Measurements from ENCODE around the gene CLDN11.

Gene CLDN11

GRCh38 chr3:170418422-170419398, at the start of gene CLDN11:
TSS of gene CLDN11 (plus strand) at chr3:170418868. CDS start at chr3:170419067, 199 bp downstream.
- Histone ChIP-seq H3K9ac (no peak within 1 kb of the TSS), H3K4me3 (ENCODE audit: low read depth, low read length) (peak within 1 kb of the TSS; percentile 36), H3K36me3 (ENCODE audit: control insufficient read depth, insufficient read depth, low read length) (no peaks in the 10 kb centered on the region), H3K4me1 (peaks cover 4% of the 10 kb centered on the region), H2AFZ (peak within 1 kb of the TSS; percentile 75), H3K9me3 (ENCODE audit: control insufficient read depth, low read length) (no peaks in the 10 kb centered on the region), H3K79me2 (no peaks in the 10 kb centered on the region), H3K4me2 (ENCODE audit: low read length) (peak within 1 kb of the TSS; percentile 73), H3K27me3 (ENCODE audit: control insufficient read depth, insufficient read depth, low read length) (no peaks in the 10 kb centered on the region), H3K27ac (no peak within 1 kb of the TSS)
- TF ChIP-seq, protein P1, sequence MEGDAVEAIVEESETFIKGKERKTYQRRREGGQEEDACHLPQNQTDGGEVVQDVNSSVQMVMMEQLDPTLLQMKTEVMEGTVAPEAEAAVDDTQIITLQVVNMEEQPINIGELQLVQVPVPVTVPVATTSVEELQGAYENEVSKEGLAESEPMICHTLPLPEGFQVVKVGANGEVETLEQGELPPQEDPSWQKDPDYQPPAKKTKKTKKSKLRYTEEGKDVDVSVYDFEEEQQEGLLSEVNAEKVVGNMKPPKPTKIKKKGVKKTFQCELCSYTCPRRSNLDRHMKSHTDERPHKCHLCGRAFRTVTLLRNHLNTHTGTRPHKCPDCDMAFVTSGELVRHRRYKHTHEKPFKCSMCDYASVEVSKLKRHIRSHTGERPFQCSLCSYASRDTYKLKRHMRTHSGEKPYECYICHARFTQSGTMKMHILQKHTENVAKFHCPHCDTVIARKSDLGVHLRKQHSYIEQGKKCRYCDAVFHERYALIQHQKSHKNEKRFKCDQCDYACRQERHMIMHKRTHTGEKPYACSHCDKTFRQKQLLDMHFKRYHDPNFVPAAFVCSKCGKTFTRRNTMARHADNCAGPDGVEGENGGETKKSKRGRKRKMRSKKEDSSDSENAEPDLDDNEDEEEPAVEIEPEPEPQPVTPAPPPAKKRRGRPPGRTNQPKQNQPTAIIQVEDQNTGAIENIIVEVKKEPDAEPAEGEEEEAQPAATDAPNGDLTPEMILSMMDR (IDR thresholded peaks at IDR 0.05): no peak

GRCh38 chr3:170368921-170369320, 49.7 kb upstream of the CLDN11 start:
- Histone ChIP-seq H3K4me1 (peaks cover 8% of the 10 kb centered on the region), H3K4me2 (ENCODE audit: low read length) (no peak overlapping the region), H3K27ac (no peak overlapping the region), H3K9me3 (ENCODE audit: control insufficient read depth, low read length) (no peaks in the 10 kb centered on the region), H3K79me2 (peaks cover 10% of the 10 kb centered on the region), H3K27me3 (ENCODE audit: control insufficient read depth, insufficient read depth, low read length) (no peaks in the 10 kb centered on the region), H3K36me3 (ENCODE audit: control insufficient read depth, insufficient read depth, low read length) (no peaks in the 10 kb centered on the region), H2AFZ (no peak overlapping the region), H3K9ac (no peak overlapping the region), H3K4me3 (ENCODE audit: low read depth, low read length) (no peak overlapping the region)
- TF ChIP-seq, protein P1 (IDR thresholded peaks at IDR 0.05): peak; percentile 43

- peaks cover 14% of the 10 kb centered on the region for H3K79me2 ChIP-seq
- no peak overlapping the region for H2AFZ ChIP-seq
- H3K4me2 ChIP-seq (ENCODE audit: low read length): no peak overlapping the region
- H3K27ac ChIP-seq: no peak overlapping the region
- H3K36me3 ChIP-seq (ENCODE audit: control insufficient read depth, insufficient read depth, low read length): no peaks in the 10 kb centered on the region
- peaks cover 8% of the 10 kb centered on the region for H3K4me1 ChIP-seq
- no peak overlapping the region for H3K4me3 ChIP-seq (ENCODE audit: low read depth, low read length)
- H3K9ac ChIP-seq: no peak overlapping the region
- TF ChIP-seq, protein P1 (IDR thresholded peaks at IDR 0.05): no peak
- H3K9me3 ChIP-seq (ENCODE audit: control insufficient read depth, low read length): no peaks in the 10 kb centered on the region
- no peaks in the 10 kb centered on the region for H3K27me3 ChIP-seq (ENCODE audit: control insufficient read depth, insufficient read depth, low read length)
Observed at GRCh38 chr3:170372190-170372879, 46.3 kb upstream of the CLDN11 start.

GRCh38 chr3:170383567-170383966, 35.1 kb upstream of the CLDN11 start:
- no peak overlapping the region for H3K9ac ChIP-seq
- no peaks in the 10 kb centered on the region for H3K4me1 ChIP-seq
- H3K27me3 ChIP-seq (ENCODE audit: control insufficient read depth, insufficient read depth, low read length): no peaks in the 10 kb centered on the region
- H3K79me2 ChIP-seq: peaks cover 5% of the 10 kb centered on the region
- TF ChIP-seq, protein P1 (IDR thresholded peaks at IDR 0.05): no peak
- no peak overlapping the region for H3K4me3 ChIP-seq (ENCODE audit: low read depth, low read length)
- H2AFZ ChIP-seq: no peak overlapping the region
- H3K36me3 ChIP-seq (ENCODE audit: control insufficient read depth, insufficient read depth, low read length): peaks cover 2% of the 10 kb centered on the region
- H3K9me3 ChIP-seq (ENCODE audit: control insufficient read depth, low read length): no peaks in the 10 kb centered on the region
- no peak overlapping the region for H3K4me2 ChIP-seq (ENCODE audit: low read length)
- H3K27ac ChIP-seq: no peak overlapping the region

All from parathyroid adenoma (tissue), 2 donors.